A673 (cell line): ENCODE results near the gene SERAC1. TPM values are rescaled to one million over a fixed set of nuclear protein-coding genes. Genes with fewer than 3 reads are reported as not detected.
A peak's percentile ranks its signal among the peaks of the same experiment; 100 is the strongest.

Source experiments
- BruUV-seq: library from RNA; stranded (reverse); fragments of 400-500 nt; replicated peaks from 2 replicates; lab custom pipeline; 2021; lab: Mats Ljungman, UMichigan
- CTCF ChIA-PET: fragments of 300-600 bp; sonication (Branson Sonifier 250); formaldehyde crosslinking; loops from one replicate; lab custom pipeline; 2022; ENCODE audit warnings: antibody characterized with exemption; lab: Charles Lee
- POLR2A ChIA-PET: fragments of 300-600 bp; sonication (Branson Sonifier 250); formaldehyde crosslinking; loops from one replicate; lab custom pipeline; 2022; ENCODE audit warnings: antibody characterized with exemption; ENCODE audit not compliant: low non-redundant PET; lab: Charles Lee
- DNase-seq: peaks from one replicate; pipeline ENCODE4 v3.0.0-alpha.2; 2015; ENCODE audit warnings: low spot score
- H3K27ac ChIP-seq: fragments of 200-600 bp; sonication (generic); 2 replicates; pipeline ENCODE4 v1.5.1; 2016; ENCODE audit warnings: mixed run types, low read depth, mild to moderate bottlenecking, mixed read lengths, antibody characterized with exemption, low read length; ENCODE audit not compliant: poor library complexity, severe bottlenecking
- H3K27me3 ChIP-seq: fragments of 200-600 bp; sonication (generic); replicated peaks from 2 replicates; pipeline ENCODE4 v1.6.1; 2017; ENCODE audit warnings: mixed run types, low read depth, mild to moderate bottlenecking, mixed read lengths, antibody characterized with exemption, low read length; ENCODE audit not compliant: insufficient read depth, poor library complexity
- H3K36me3 ChIP-seq: fragments of 200-600 bp; sonication (generic); 2 replicates; pipeline ENCODE4 v1.6.1; 2016; ENCODE audit warnings: mixed run types, mild to moderate bottlenecking, mixed read lengths, antibody characterized with exemption, low read length; ENCODE audit not compliant: insufficient read depth, poor library complexity, severe bottlenecking
- H3K4me1 ChIP-seq: fragments of 200-600 bp; sonication (generic); 2 replicates; pipeline ENCODE4 v1.6.1; 2017; ENCODE audit warnings: mixed run types, mild to moderate bottlenecking, mixed read lengths, antibody characterized with exemption, low read length; ENCODE audit not compliant: insufficient read depth, poor library complexity, severe bottlenecking
- H3K4me3 ChIP-seq: fragments of 200-600 bp; sonication (generic); 2 replicates; pipeline ENCODE4 v1.5.1; 2016; ENCODE audit warnings: low read depth, mixed run types, mild to moderate bottlenecking, mixed read lengths, low read length; ENCODE audit not compliant: poor library complexity, severe bottlenecking
- H3K9me3 ChIP-seq: fragments of 200-600 bp; sonication (generic); 2 replicates; pipeline ENCODE4 v1.6.1; 2016; ENCODE audit warnings: mixed run types, low read depth, mild to moderate bottlenecking, mixed read lengths, antibody characterized with exemption, low read length; ENCODE audit not compliant: poor library complexity, severe bottlenecking
- EZH2 ChIP-seq: fragments of 200-600 bp; sonication (generic); IDR thresholded peaks from 2 replicates; pipeline ENCODE4 v1.6.1; 2017; ENCODE audit warnings: borderline replicate concordance, low read depth, mild to moderate bottlenecking, mixed read lengths, antibody characterized with exemption, low read length; ENCODE audit not compliant: poor library complexity, severe bottlenecking
- intact Hi-C: fragments of 100-400 bp; cut with micrococcal nuclease; formaldehyde crosslinking; loops from one replicate; pipeline ENCODE4 v1.10.0; 2022; ENCODE audit not compliant: unreplicated experiment
- total RNA-seq: library from RNA; stranded (reverse); gene quantifications from 2 replicates; pipeline ENCODE4 v1.2.3, GENCODE V29; 2021
- TF ChIP-seq, protein P1 (sequence below): fragments of 300-800, 200-600 bp; sonication (generic); conservative IDR thresholded peaks from 2 replicates; pipeline ENCODE4 v1.5.1; 2017; ENCODE audit warnings: low read depth, mild to moderate bottlenecking, antibody characterized with exemption, low read length, moderate library complexity, mixed read lengths

Gene SERAC1
- total RNA-seq, 1 experiment from 2014 or later: 8.1 TPM

DNA sequence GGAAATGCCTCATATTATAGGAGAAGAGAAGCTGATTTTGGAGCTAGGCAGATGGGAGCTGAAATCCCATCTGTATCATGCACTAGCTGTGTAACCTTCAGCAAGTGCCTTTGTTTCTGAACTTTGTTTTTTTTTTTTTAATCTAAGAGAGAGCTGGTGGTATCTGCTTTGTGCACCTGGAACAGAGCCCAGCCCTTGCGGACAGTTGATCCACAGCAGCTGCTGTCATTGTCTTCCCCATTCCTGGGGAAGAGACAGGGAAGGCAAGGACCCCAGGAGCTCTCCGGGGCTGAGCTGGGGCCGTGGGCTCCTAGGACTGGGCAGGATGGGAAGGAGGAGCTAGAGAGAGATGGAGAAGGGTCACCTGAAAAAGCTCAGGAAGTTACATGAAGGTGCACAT lies 94.3 kb downstream of the SERAC1 start:
- DNase-seq: no peak
- no peaks in the 10 kb centered on the region for H3K27me3 ChIP-seq
- no TSS peak for BruUV-seq
- no peak overlapping the region for H3K27ac ChIP-seq
- intact Hi-C loops: loop anchor here (2.0 to 10.0 kb wide), 3 partner anchors 186 to 759 kb away; no protein-coding TSS in a partner anchor
- no peaks in the 10 kb centered on the region for H3K4me1 ChIP-seq
- H3K36me3 ChIP-seq: peaks cover 21% of the 10 kb centered on the region
- H3K9me3 ChIP-seq: no peaks in the 10 kb centered on the region
- TF ChIP-seq, protein P1, sequence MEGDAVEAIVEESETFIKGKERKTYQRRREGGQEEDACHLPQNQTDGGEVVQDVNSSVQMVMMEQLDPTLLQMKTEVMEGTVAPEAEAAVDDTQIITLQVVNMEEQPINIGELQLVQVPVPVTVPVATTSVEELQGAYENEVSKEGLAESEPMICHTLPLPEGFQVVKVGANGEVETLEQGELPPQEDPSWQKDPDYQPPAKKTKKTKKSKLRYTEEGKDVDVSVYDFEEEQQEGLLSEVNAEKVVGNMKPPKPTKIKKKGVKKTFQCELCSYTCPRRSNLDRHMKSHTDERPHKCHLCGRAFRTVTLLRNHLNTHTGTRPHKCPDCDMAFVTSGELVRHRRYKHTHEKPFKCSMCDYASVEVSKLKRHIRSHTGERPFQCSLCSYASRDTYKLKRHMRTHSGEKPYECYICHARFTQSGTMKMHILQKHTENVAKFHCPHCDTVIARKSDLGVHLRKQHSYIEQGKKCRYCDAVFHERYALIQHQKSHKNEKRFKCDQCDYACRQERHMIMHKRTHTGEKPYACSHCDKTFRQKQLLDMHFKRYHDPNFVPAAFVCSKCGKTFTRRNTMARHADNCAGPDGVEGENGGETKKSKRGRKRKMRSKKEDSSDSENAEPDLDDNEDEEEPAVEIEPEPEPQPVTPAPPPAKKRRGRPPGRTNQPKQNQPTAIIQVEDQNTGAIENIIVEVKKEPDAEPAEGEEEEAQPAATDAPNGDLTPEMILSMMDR: no peak
- no peak for TF ChIP-seq EZH2
- POLR2A ChIA-PET: no interaction called here
- H3K4me3 ChIP-seq: no peak overlapping the region
- CTCF ChIA-PET: no interaction called here

DNA sequence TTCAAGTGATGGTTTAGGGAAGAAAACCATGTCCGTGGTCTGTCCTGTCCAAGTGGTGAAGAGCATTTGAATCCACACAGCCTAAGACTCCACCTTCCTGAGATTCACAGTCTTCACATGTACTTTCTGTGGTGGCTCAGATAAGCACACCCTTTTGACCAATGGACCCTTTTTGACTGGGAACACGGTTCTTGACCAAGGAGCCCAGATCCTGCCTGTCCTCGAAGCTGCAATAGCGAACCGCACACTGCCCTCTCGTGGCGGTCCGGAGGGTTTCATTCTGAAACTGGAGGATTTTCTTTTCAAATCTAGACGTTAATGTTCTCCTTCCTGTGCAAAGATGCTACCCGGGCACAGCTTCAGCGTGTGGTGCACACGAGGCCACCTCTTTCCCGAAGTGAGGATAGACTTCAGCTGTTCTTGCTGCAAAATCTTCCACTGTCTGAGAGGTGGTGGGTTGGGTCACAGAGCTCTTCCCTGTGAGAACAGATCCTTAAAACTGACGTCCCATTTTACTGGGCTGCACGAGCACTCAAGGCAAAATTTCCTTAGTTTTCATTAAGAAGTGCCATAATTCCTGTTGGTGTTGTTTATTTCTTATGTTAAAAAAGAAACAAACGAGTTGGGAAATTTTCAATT lies 95.9 kb downstream of the SERAC1 start:
- TF ChIP-seq EZH2: no peak
- TF ChIP-seq, protein P1: peak; percentile 88
- Histone ChIP-seq H3K36me3 (peaks cover 16% of the 10 kb centered on the region), H3K9me3 (no peaks in the 10 kb centered on the region), H3K4me1 (no peaks in the 10 kb centered on the region), H3K27ac (no peak overlapping the region), H3K27me3 (no peaks in the 10 kb centered on the region), H3K4me3 (no peak overlapping the region)
- intact Hi-C loops: loop anchor here (2.0 to 10.0 kb wide), 3 partner anchors 185 to 757 kb away; no protein-coding TSS in a partner anchor
- POLR2A ChIA-PET: no interaction called here
- CTCF ChIA-PET: interaction anchor here (0.5 to 1.9 kb wide), 4 partner anchors 10 to 33 kb away, joined by 3 to 9 read pairs (median 6); no protein-coding TSS in a partner anchor
- DNase-seq: peak; percentile 71
- no TSS peak for BruUV-seq

DNA sequence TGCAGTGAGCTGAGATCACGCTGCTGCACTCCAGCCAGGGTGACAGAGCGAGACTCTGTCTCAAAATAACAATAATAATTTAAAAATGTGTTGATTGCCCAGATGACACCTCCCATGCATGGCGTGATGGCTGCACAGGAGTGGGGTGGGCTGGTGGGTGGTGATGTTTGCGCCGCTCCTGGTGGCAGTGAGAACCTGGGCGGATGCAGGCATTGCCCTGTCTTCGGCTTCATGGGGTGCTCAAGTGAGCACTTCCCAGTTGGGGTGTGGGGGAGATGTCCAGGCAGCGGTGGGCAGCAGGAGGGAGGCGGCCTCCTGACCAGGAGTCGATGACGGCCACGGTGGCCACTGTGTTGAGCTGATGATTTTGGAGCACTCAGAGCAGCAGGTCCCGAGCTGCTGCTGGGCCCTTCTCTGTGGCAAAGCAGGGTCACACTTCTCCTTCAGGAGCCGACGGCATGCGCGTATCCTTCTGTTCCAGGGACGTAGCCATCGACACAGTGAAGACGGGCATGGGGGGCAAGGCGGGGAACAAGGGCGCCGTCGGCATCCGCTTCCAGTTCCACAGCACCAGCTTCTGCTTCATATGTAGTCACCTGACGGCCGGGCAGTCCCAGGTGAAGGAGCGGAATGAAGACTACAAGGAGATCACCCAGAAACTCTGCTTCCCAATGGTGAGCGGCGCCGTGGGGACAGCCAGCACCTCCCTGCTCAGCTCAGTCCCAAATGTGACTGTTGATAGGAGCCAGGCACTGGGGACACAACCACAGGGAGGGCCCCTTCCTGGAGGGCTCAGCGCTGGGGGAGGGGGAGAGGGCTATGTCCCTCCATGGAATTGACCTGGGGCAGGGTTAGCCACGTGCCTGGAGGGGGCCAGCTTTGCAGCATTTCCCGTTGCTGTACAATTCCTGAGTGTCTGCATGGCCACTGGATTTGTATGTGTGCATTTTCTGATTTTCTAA lies 96.7 kb downstream of the SERAC1 start:
- no peaks in the 10 kb centered on the region for H3K9me3 ChIP-seq
- no peaks in the 10 kb centered on the region for H3K27me3 ChIP-seq
- BruUV-seq: no TSS peak
- POLR2A ChIA-PET: no interaction called here
- CTCF ChIA-PET: interaction anchor here (1.9 kb wide), 1 partner anchor 9 kb away, joined by 9 read pairs; no protein-coding TSS in a partner anchor
- no peak for TF ChIP-seq EZH2
- TF ChIP-seq, protein P1: no peak
- peaks cover 12% of the 10 kb centered on the region for H3K36me3 ChIP-seq
- H3K27ac ChIP-seq: no peak overlapping the region
- no peaks in the 10 kb centered on the region for H3K4me1 ChIP-seq
- no peak for DNase-seq
- no peak overlapping the region for H3K4me3 ChIP-seq
- intact Hi-C loops: loop anchor here (2.0 to 10.0 kb wide), 3 partner anchors 184 to 757 kb away; no protein-coding TSS in a partner anchor
